Prostate gland (tissue), 2 donors: Measurements from ENCODE around the gene FUT2.

Experiments
- POLR2A ChIP-seq: fragments of 450-650 bp; IDR thresholded peaks from one replicate; pipeline ENCODE4 v1.6.1; 2016; ENCODE audit warnings: antibody characterized with exemption, mild to moderate bottlenecking
- TF ChIP-seq, protein P1 (sequence below), 4 experiments: fragments of 200-600 bp in 2 of 4; fragments of 450-650 bp in 2 of 4; sonication (generic) in 2 of 4; IDR thresholded peaks; 1 replicate in 3 of 4; 2 replicates in 1 of 4; pipeline ENCODE4 v1.5.1; 2016 to 2019; ENCODE audit warnings: antibody characterized with exemption in 4 of 4, mild to moderate bottlenecking in 2 of 4, moderate library complexity in 2 of 4

- TF ChIP-seq, protein P1, sequence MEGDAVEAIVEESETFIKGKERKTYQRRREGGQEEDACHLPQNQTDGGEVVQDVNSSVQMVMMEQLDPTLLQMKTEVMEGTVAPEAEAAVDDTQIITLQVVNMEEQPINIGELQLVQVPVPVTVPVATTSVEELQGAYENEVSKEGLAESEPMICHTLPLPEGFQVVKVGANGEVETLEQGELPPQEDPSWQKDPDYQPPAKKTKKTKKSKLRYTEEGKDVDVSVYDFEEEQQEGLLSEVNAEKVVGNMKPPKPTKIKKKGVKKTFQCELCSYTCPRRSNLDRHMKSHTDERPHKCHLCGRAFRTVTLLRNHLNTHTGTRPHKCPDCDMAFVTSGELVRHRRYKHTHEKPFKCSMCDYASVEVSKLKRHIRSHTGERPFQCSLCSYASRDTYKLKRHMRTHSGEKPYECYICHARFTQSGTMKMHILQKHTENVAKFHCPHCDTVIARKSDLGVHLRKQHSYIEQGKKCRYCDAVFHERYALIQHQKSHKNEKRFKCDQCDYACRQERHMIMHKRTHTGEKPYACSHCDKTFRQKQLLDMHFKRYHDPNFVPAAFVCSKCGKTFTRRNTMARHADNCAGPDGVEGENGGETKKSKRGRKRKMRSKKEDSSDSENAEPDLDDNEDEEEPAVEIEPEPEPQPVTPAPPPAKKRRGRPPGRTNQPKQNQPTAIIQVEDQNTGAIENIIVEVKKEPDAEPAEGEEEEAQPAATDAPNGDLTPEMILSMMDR (IDR thresholded peaks at IDR 0.05) = no peak
- no peak for TF ChIP-seq POLR2A
Measured at GRCh38 chr19:48703316-48703715, 7.5 kb downstream of the FUT2 start.
